ENCODE results near the gene HMG20A.
A peak's percentile ranks its signal among the peaks of the same experiment; 100 is the strongest.

HMG20A gene

DNA sequence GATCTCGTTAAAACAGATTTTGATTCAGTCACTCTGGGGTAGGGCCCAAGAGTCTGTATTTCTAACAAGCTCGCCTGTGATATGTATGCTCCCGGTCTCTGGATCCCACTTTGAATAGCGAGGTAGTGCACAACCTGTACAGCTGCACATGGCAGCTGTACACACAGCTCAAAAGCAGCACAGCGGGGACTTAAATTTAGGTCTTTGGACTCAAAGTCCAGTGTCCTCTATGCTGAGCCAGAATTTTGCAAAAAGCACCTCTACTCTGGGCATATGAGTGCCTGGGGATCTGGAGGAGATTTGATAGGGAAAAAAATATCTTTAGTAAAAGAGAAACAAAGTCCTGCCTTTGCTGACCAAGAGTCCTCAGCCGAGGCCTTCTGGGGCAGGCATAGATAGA, 83.1 kb downstream of the HMG20A start:
- no peak for DNase-seq

DNA sequence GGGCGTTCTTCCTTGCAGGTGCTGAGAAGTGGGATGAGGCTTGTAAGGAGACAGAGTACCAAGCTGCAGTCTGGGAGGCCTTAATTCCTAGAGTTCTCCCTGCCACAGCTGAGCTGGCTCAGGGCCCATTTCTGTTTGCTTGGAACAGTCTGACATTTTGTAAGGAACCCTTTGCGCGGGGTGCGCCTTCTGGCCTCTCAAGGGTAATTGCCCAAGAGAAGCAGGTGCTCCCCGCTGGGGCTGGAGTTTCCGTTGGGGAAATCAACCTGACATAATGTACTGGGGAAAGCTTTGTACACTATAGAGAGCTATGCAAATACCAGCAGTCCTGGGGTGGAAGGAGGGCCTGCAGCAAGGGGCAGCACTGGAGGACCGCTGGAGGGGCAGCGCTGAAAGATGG, 83.6 kb downstream of the HMG20A start:
- no peak for DNase-seq

GRCh38 chr15:77504871-77505270, 84.2 kb downstream of the HMG20A start:
- no peak for DNase-seq

GRCh38 chr15:77505556-77505955, 84.9 kb downstream of the HMG20A start:
- DNase-seq = no peak

GRCh38 chr15:77506311-77507142, 85.8 kb downstream of the HMG20A start:
- no peak for DNase-seq

- peak; percentile 17 for DNase-seq
Measured at GRCh38 chr15:77507143-77507897, 86.6 kb downstream of the HMG20A start.

DNA sequence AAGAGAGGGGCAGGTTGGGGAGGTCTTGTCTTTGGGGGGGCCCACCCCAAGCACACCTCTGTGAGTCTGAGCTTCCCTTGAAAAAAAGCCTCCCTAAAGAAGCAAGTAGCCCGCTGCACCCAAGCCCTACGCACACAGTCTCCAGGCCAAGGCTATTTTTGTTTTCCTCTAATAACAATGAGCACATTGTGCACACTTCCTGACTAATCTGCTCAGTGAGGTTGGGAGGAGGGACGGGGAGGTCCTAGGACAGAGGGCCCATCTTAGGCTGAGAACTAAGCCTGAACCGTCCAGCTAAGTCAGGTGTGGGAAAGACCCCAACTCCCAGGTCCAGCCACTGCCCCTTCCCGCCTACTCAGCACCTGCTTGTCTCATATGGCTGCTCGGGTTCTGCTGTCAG, 87.2 kb downstream of the HMG20A start:
- no peak for DNase-seq

GRCh38 chr15:77508541-77509243, 88.0 kb downstream of the HMG20A start:
- peak; percentile 33 for DNase-seq

GRCh38 chr15:77510066-77511057, 89.7 kb downstream of the HMG20A start:
- no peak for DNase-seq

DNA sequence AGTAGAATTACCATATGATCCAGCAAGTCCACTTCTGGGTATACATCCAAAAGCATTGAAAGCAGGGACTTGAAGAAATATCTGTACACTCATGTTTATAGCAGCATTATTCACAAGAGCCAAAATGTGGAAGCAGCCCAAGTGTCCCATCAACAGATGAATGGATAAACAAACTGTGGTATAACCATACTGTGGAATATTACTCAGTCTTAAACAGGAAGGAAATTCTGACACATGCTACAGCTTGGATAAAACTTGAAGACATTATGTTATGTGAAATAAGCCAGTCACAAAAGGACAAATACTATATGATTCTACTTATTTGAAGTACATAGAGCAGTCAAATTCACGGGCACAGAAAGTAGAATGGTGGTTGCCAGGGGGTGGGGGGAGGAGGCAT, 91.2 kb downstream of the HMG20A start:
- no peak for DNase-seq

DNA sequence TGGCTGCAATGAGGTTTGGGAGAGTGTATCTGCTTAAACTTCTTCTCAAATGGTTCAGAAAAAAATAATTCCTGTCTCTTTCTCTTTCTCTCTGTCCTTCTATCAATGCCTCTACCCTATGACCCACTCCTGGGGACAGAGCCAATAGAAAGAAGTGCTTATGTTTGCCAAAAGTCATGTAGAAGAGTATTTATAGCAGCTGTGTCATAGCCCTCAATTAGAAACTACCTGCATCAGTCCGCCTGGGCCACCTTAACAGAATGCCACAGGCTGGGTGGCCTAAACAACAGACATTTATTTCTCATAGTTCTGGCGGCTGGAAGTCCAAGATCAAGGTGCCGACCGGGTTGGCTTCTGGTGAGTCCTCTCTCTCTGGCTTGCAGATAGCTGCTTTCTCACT, 92.5 kb downstream of the HMG20A start:
- DNase-seq = no peak

GRCh38 chr15:77514641-77515402, 94.1 kb downstream of the HMG20A start:
- no peak for DNase-seq

DNA sequence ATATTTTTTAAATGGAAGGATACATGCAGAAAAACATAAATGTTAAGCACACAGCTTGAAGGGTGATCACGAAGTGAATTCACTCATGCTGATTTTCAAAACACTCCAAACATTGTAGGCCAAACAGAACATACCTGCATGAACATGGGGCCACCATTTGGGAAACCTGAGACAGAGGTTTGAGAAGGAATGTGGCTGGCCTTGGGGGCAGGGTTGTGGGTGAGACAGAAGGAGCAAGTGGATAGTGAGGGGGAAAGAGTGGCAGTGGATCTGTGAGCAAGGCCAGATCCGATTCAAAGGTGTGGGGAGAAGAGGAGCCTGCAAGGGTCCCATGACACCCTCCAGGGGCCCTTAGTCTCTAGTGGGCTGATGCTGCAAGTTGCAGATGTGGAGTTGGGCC, 94.9 kb downstream of the HMG20A start:
- no peak for DNase-seq

DNA sequence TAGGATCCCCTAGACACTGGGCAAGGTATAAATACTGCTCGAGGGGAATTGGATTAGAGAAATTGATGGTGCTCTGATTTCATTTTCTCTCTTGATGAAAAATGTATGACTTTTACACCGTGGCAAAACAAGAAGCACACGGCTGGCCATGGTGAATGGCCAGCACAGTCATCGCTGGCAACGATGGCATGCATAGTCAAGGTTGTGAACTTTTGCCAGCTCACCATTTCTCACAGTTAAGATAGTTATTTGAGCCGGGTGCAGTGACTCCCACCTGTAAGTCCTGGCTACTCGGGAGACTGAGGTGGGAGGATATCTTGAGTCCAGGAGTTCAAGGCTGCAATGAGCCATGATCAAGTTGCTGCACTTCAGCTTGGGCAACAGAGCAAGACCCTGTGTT, 95.4 kb downstream of the HMG20A start:
- no peak for DNase-seq

- no peak for DNase-seq
Measured at GRCh38 chr15:77516786-77517185, 96.1 kb downstream of the HMG20A start.

GRCh38 chr15:77517579-77517978, 96.9 kb downstream of the HMG20A start:
- no peak for DNase-seq

DNA sequence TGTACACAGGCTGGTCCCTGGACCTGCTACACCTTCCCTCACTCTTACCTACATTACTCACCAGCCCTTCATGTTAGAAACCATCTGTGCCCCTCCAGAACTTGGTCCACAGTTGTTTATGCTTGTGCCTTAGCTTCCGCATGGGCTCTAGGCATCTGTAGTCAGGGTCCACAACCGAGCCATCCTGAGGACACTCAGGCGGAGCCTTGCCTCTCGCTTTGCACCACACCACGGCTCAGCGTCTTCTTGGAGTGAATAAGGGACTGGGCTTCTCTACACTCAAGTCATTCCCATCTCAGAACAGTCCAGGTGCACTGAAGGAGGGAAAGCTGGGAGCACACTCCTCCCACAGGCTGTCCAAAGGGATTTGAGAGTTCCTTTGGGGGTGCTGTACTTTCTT, 97.8 kb downstream of the HMG20A start:
- no peak for DNase-seq

GRCh38 chr15:77519540-77519939, 98.9 kb downstream of the HMG20A start:
- no peak for DNase-seq

- DNase-seq = no peak
Measured at GRCh38 chr15:77521206-77521605, 100.5 kb downstream of the HMG20A start.

- no peak for DNase-seq
Measured at GRCh38 chr15:77525400-77525811, 104.7 kb downstream of the HMG20A start.

DNA sequence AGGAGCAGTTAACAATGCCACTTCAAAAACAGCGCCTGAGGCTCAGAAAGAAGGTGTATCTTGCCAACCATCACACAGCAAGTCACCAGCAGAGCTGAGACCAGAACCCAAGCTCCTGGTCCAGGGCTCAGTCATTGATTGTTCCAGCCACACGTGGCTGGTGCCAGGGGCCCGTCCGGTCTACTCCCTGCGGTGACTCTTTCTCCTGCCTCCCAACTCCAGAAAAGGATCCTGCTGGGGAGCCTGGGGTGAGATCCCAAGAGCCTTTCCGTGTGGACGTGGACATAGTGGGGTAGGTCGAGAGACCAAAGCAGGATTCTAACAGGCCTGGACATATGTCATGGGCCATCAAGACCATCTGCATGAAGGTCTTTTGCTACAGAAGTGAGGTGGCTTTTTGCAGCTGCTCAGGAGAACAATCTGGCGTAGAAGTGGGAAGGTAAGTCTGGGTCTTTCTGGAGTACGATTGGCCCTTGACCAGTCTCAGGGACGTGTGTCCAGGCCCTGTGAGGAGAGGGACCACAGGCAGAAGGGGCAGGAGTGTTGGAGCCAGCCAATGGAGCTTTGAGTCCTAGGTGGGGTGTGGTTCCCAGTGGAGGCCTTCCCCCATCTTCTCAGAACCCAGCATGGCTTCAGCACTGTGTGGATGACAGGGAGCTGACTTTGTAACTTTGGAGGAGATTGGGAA, 105.4 kb downstream of the HMG20A start:
- no peak for DNase-seq
